HepG2 (cell line): Measurements from ENCODE around the gene ERRFI1.

Source experiments
- BRD4 ChIP-seq: sonication (generic); formaldehyde crosslinking; IDR thresholded peaks from 2 replicates; pipeline ENCODE4 v1.4.0; 2020; ENCODE audit warnings: missing genetic modification reagents
- CTCF ChIP-seq: sonication (generic); formaldehyde crosslinking; IDR thresholded peaks from 2 replicates; pipeline ENCODE4 v1.5.0; 2020; ENCODE audit warnings: mild to moderate bottlenecking, missing genetic modification reagents, moderate library complexity
- EP300 ChIP-seq, 3 experiments: sonication (generic) in 1 of 3; formaldehyde crosslinking in 1 of 3; IDR thresholded peaks; 2 replicates each; pipeline versions ENCODE4 v1.5.1 to v1.6.1; 2011 to 2020; ENCODE audit warnings: low read depth in 2 of 3, low read length in 2 of 3, borderline replicate concordance in 1 of 3, improper control_type of control experiment in 1 of 3, mild to moderate bottlenecking in 1 of 3, missing genetic modification reagents in 1 of 3, moderate library complexity in 1 of 3
- IKZF1 ChIP-seq: fragments of 450-650 bp; IDR thresholded peaks from 2 replicates; pipeline ENCODE4 v1.7.1; 2016
- POLR2A ChIP-seq, 2 experiments: IDR thresholded peaks; 2 replicates each; pipeline ENCODE4 v1.6.1; 2011; ENCODE audit warnings: low read depth in 2 of 2, low read length in 2 of 2, mild to moderate bottlenecking in 1 of 2, moderate library complexity in 1 of 2; ENCODE audit not compliant: insufficient read depth in 1 of 2
- SNRNP70 ChIP-seq: fragments of 200-400 bp; formaldehyde crosslinking; IDR thresholded peaks from 2 replicates; pipeline ENCODE4 v1.6.1; 2017; ENCODE audit warnings: mild to moderate bottlenecking, low read depth, low read length, moderate library complexity
- TP53 ChIP-seq: sonication (generic); formaldehyde crosslinking; conservative IDR thresholded peaks from 2 replicates; pipeline ENCODE4 v1.4.0; 2020; ENCODE audit warnings: missing genetic modification reagents
- USF2 ChIP-seq, 2 experiments: sonication (generic) in 1 of 2; formaldehyde crosslinking in 1 of 2; IDR thresholded peaks; 2 replicates each; pipeline versions ENCODE4 v1.5.1 to v1.6.1; 2011 to 2020; ENCODE audit warnings: borderline replicate concordance in 1 of 2, low read depth in 1 of 2, low read length in 1 of 2, mild to moderate bottlenecking in 1 of 2, missing genetic modification reagents in 1 of 2, moderate library complexity in 1 of 2
- ZBTB8A ChIP-seq: sonication (generic); formaldehyde crosslinking; IDR thresholded peaks from 2 replicates; pipeline ENCODE4 v1.4.0; 2020; ENCODE audit warnings: mild to moderate bottlenecking, low read depth, missing genetic modification reagents, borderline replicate concordance
- ZC3H4 ChIP-seq: sonication (generic); formaldehyde crosslinking; IDR thresholded peaks from 2 replicates; pipeline ENCODE4 v1.4.0; 2020; ENCODE audit warnings: missing genetic modification reagents, borderline replicate concordance
- ZFP82 ChIP-seq: sonication (generic); formaldehyde crosslinking; IDR thresholded peaks from 2 replicates; pipeline ENCODE4 v1.5.1; 2020; ENCODE audit warnings: mild to moderate bottlenecking, missing genetic modification reagents, borderline replicate concordance
- ZNF281 ChIP-seq: sonication (generic); formaldehyde crosslinking; IDR thresholded peaks from 2 replicates; pipeline ENCODE4 v1.4.0; 2020; ENCODE audit warnings: missing genetic modification reagents, borderline replicate concordance
- TF ChIP-seq, protein P1 (sequence below): sonication (generic); formaldehyde crosslinking; conservative IDR thresholded peaks from 2 replicates; pipeline ENCODE4 v1.4.0; 2020; ENCODE audit warnings: missing genetic modification reagents

DNA sequence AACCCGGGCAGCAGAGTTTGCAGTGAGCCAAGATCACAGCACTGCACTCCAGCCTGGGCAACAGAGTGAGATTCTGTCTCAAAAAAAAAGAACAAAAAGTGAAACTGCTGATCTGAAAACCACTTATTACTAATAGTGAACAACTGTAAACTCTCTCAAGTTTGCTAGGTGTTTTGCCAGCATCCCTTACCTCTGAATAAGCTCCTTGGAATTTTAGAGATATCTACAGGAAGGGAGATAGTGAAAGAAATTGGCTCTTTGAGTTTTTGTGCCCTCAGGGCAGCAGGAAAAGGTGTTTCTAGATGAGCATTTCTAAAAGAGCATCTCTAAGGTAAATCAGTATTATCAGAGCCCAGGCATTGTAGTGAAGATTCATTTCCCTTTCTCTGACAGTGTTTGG is 37.5 kb downstream of the ERRFI1 start:
- TF ChIP-seq ZFP82 (CRISPR knock-in tag): no peak
- no peak for TF ChIP-seq ZBTB8A
- TF ChIP-seq TP53 (CRISPR knock-in tag): no peak
- TF ChIP-seq CTCF (CRISPR knock-in tag): no peak
- no peak for TF ChIP-seq EP300 (IDR thresholded peaks at IDR 0.05; ENCODE audit: low read depth in 2 of 2, low read length in 2 of 2)
- no peak for TF ChIP-seq EP300 (CRISPR knock-in tag; IDR thresholded peaks at IDR 0.05; ENCODE audit: borderline replicate concordance)
- no peak for TF ChIP-seq POLR2A (IDR thresholded peaks at IDR 0.05; ENCODE audit: insufficient read depth in 1 of 2, low read depth in 2 of 2, low read length in 2 of 2)
- no peak for TF ChIP-seq ZC3H4
- no peak for TF ChIP-seq ZNF281 (CRISPR knock-in tag)
- TF ChIP-seq IKZF1: no peak
- TF ChIP-seq USF2 (IDR thresholded peaks at IDR 0.05; ENCODE audit: low read depth, low read length): no peak
- TF ChIP-seq USF2 (CRISPR knock-in tag; IDR thresholded peaks at IDR 0.05; ENCODE audit: borderline replicate concordance): no peak
- TF ChIP-seq SNRNP70: no peak
- TF ChIP-seq, protein P1, sequence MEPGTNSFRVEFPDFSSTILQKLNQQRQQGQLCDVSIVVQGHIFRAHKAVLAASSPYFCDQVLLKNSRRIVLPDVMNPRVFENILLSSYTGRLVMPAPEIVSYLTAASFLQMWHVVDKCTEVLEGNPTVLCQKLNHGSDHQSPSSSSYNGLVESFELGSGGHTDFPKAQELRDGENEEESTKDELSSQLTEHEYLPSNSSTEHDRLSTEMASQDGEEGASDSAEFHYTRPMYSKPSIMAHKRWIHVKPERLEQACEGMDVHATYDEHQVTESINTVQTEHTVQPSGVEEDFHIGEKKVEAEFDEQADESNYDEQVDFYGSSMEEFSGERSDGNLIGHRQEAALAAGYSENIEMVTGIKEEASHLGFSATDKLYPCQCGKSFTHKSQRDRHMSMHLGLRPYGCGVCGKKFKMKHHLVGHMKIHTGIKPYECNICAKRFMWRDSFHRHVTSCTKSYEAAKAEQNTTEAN (CRISPR knock-in tag): no peak
- no peak for TF ChIP-seq BRD4
